ENCODE results near the gene ZNF709. TPM values are rescaled to one million over a fixed set of nuclear protein-coding genes. Genes with fewer than 3 reads are reported as not detected.
"Not testable (repeated sequence)": the region's sequence is repeated elsewhere in the genome, so short reads cannot be mapped to it uniquely, and the experiment has no call there.

The ZNF709 gene
- total and polyA plus RNA-seq, 9 donors: 1.2 to 5.4 (median 2.5) TPM

- DNase-seq; H3K27me3 ChIP-seq (ENCODE audit: control insufficient read depth, insufficient read depth, low read length); H3K27ac ChIP-seq (ENCODE audit: low read length); H3K4me1 ChIP-seq (ENCODE audit: control insufficient read depth, insufficient read depth, low read length); H3K4me3 ChIP-seq (ENCODE audit: low read length): not testable (repeated sequence)
- Histone ChIP-seq H3K36me3 (ENCODE audit: control insufficient read depth, insufficient read depth, low read length) (peaks cover 10% of the 10 kb centered on the region), H3K9me3 (replicated peaks; ENCODE audit: control insufficient read depth, low read depth, low read length) (peaks cover 42% of the 10 kb centered on the region)
- WGBS (ENCODE audit: insufficient coverage): 100% methylated on average over 4 of the region's 6 CpGs
These were observed 20.5 kb downstream of the ZNF709 start for GRCh38 chr19:12464139-12464538.

DNA sequence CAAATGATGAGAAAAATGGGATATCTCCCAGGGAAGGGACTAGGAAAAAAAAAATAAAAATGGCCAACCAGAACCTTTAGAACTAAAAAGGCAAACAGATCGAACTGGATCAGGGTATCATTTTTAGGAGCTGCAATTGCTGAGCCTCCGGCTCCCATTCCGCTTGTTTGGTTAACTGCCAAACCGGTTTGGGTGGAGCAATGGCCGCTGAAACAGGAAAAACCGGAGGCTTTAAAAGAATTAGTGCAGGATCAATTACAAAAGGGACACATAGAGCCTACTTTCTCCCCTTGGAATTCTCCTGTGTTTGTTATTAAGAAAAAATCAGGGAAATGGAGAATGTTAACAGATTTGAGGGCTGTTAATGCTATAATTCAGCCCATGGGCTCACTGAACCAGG is 31.1 kb downstream of the ZNF709 start:
- H3K36me3 ChIP-seq (ENCODE audit: control insufficient read depth, insufficient read depth, low read length): no peaks in the 10 kb centered on the region
- H3K27me3 ChIP-seq (ENCODE audit: control insufficient read depth, insufficient read depth, low read length): no peaks in the 10 kb centered on the region
- DNase-seq: no peak
- WGBS (ENCODE audit: insufficient coverage): 67% methylated on average over 1 of the region's 6 CpGs
- peaks cover 42% of the 10 kb centered on the region for H3K9me3 ChIP-seq (replicated peaks; ENCODE audit: control insufficient read depth, low read depth, low read length)
- H3K27ac ChIP-seq (ENCODE audit: low read length): no peak overlapping the region
- no peak overlapping the region for H3K4me3 ChIP-seq (ENCODE audit: low read length)
- H3K4me1 ChIP-seq (ENCODE audit: control insufficient read depth, insufficient read depth, low read length): no peaks in the 10 kb centered on the region

DNA sequence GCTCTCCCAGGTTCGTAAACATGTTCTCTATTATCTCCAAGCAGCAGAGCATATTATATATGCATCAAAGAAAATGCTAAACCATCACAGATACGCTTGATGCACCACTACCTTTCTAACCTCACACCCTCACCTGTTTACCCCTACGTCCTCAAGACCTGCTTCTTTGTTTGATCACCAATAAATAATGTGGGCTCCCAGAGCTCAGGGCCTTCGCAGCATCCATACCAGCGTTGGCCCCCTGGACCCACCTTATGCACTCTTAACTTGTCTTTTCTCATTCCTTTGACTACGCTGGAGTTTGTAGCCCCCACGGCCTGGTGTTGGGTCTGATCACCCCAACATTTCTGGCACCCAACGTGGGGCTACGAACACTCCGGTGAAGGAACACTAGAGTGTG is 33.8 kb downstream of the ZNF709 start:
- H3K4me1 ChIP-seq (ENCODE audit: control insufficient read depth, insufficient read depth, low read length): no peaks in the 10 kb centered on the region
- H3K27ac ChIP-seq (ENCODE audit: low read length): no peak overlapping the region
- no peak for DNase-seq
- H3K4me3 ChIP-seq (ENCODE audit: low read length): no peak overlapping the region
- 97% methylated on average over 7 of the region's 10 CpGs for WGBS (ENCODE audit: insufficient coverage)
- H3K36me3 ChIP-seq (ENCODE audit: control insufficient read depth, insufficient read depth, low read length): no peaks in the 10 kb centered on the region
- H3K9me3 ChIP-seq (replicated peaks; ENCODE audit: control insufficient read depth, low read depth, low read length): peaks cover 50% of the 10 kb centered on the region
- H3K27me3 ChIP-seq (ENCODE audit: control insufficient read depth, insufficient read depth, low read length): no peaks in the 10 kb centered on the region

DNA sequence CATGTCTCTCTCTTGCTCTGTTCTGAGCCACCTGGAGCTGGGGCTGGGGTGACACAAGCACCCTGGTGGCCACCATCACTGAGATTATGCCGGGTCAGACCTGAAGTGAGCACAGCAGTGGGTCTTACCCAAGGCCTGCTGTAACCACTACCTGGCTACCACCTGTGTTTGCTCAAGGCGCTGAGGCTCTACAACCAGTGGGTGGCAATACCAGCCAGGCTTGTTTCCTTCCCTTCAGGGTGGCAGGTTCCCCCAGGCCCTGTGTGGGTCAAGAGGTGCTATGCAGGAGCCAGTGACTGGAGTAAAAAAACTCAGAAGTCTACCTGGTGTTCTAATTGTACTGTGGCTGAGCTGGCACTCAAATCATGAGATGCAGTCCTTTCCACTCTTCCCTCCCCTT is 35.8 kb downstream of the ZNF709 start:
- WGBS (ENCODE audit: insufficient coverage): 30% methylated on average over 1 of the region's 2 CpGs
- DNase-seq: no peak
- H3K36me3 ChIP-seq (ENCODE audit: control insufficient read depth, insufficient read depth, low read length): no peaks in the 10 kb centered on the region
- H3K4me1 ChIP-seq (ENCODE audit: control insufficient read depth, insufficient read depth, low read length): no peaks in the 10 kb centered on the region
- H3K27ac ChIP-seq (ENCODE audit: low read length): no peak overlapping the region
- H3K9me3 ChIP-seq (replicated peaks; ENCODE audit: control insufficient read depth, low read depth, low read length): peaks cover 49% of the 10 kb centered on the region
- H3K4me3 ChIP-seq (ENCODE audit: low read length): no peak overlapping the region
- no peaks in the 10 kb centered on the region for H3K27me3 ChIP-seq (ENCODE audit: control insufficient read depth, insufficient read depth, low read length)

- under 1% methylated on average over 37 of the region's 59 CpGs for WGBS (ENCODE audit: insufficient coverage)
- Histone ChIP-seq H3K27ac (ENCODE audit: low read length) (peak within 1 kb of the TSS; percentile 89), H3K4me1 (ENCODE audit: control insufficient read depth, insufficient read depth, low read length) (peaks cover 7% of the 10 kb centered on the region), H3K36me3 (ENCODE audit: control insufficient read depth, insufficient read depth, low read length) (no peaks in the 10 kb centered on the region), H3K4me3 (ENCODE audit: low read length) (peak within 1 kb of the TSS; percentile 78), H3K27me3 (ENCODE audit: control insufficient read depth, insufficient read depth, low read length) (no peaks in the 10 kb centered on the region), H3K9me3 (replicated peaks; ENCODE audit: control insufficient read depth, low read depth, low read length) (peaks cover 5% of the 10 kb centered on the region)
- DNase-seq: peak; percentile 99
These were observed 43.9 kb downstream of the ZNF709 start, which contains the start of gene ZNF443 for GRCh38 chr19:12440541-12441316. TSS of gene ZNF443 (minus strand) at chr19:12441021. CDS start at chr19:12440914, 107 bp downstream.

- H3K27me3 ChIP-seq (ENCODE audit: control insufficient read depth, insufficient read depth, low read length); H3K9me3 ChIP-seq (replicated peaks; ENCODE audit: control insufficient read depth, low read depth, low read length); H3K36me3 ChIP-seq (ENCODE audit: control insufficient read depth, insufficient read depth, low read length); H3K4me1 ChIP-seq (ENCODE audit: control insufficient read depth, insufficient read depth, low read length): not testable (repeated sequence)
- Histone ChIP-seq H3K4me3 (ENCODE audit: low read length) (peak overlapping the region; percentile 78), H3K27ac (ENCODE audit: low read length) (peak overlapping the region; percentile 78)
- peak; percentile 6 for DNase-seq
- WGBS (ENCODE audit: insufficient coverage): 1% methylated on average over 15 of the region's 28 CpGs
These were observed 44.7 kb downstream of the ZNF709 start for GRCh38 chr19:12439686-12440540.

DNA sequence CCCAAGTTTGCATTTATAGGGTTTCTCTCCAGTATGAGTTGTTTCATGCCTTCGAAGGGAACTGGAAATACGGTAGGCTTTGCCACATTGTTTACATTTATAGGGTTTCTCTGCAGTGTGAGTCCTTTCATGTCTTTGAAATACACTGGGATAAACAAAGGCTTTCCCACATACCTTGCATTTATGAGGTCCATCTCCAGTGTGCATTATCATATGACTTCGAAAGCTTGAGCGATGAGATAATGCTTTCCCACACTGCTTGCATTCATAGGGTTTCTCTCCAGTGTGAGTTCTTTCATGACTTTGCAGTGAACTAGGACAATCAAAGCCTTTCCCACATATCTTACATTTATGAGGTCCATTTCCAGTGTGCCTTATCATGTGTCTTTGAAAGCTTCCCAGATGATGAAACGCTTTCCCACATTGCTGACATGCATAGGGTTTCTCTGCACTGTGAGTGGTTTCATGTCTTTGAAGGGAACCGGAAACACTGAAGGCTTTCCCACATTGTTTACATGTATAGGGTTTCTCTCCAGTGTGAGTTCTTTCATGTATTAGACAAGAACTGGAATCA is 53.8 kb downstream of the ZNF709 start:
- 100% methylated on average over 2 of the region's 6 CpGs for WGBS (ENCODE audit: insufficient coverage)
- not testable (repeated sequence) for DNase-seq; H3K9me3 ChIP-seq (replicated peaks; ENCODE audit: control insufficient read depth, low read depth, low read length); H3K27ac ChIP-seq (ENCODE audit: low read length); H3K4me1 ChIP-seq (ENCODE audit: control insufficient read depth, insufficient read depth, low read length); H3K27me3 ChIP-seq (ENCODE audit: control insufficient read depth, insufficient read depth, low read length); H3K4me3 ChIP-seq (ENCODE audit: low read length); H3K36me3 ChIP-seq (ENCODE audit: control insufficient read depth, insufficient read depth, low read length)

DNA sequence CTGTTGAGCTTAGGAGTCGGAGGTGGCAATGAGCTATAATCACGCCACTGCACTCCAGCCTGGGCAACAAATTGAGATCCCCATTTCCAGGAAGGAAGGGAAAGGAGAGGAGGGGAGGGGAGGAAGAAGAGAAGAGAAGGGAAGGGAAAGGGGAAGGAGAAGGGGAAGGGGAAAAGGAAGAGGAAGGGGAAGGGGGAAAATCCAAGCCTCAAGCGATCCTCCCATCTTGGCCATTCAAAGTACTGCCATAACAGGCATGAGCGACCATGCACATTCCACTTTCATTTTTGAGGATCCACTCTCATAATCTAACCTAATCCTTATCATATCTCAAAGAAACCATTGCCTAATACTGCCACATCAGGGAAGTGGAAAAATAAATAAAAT is 58.7 kb downstream of the ZNF709 start:
- peaks cover 5% of the 10 kb centered on the region for H3K36me3 ChIP-seq (ENCODE audit: control insufficient read depth, insufficient read depth, low read length)
- no peak overlapping the region for H3K4me3 ChIP-seq (ENCODE audit: low read length)
- peaks cover 7% of the 10 kb centered on the region for H3K9me3 ChIP-seq (replicated peaks; ENCODE audit: control insufficient read depth, low read depth, low read length)
- H3K4me1 ChIP-seq (ENCODE audit: control insufficient read depth, insufficient read depth, low read length): no peaks in the 10 kb centered on the region
- no peaks in the 10 kb centered on the region for H3K27me3 ChIP-seq (ENCODE audit: control insufficient read depth, insufficient read depth, low read length)
- no peak for DNase-seq
- no CpG with 5 or more reads among the region's 4 CpGs for WGBS (ENCODE audit: insufficient coverage)
- no peak overlapping the region for H3K27ac ChIP-seq (ENCODE audit: low read length)

DNA sequence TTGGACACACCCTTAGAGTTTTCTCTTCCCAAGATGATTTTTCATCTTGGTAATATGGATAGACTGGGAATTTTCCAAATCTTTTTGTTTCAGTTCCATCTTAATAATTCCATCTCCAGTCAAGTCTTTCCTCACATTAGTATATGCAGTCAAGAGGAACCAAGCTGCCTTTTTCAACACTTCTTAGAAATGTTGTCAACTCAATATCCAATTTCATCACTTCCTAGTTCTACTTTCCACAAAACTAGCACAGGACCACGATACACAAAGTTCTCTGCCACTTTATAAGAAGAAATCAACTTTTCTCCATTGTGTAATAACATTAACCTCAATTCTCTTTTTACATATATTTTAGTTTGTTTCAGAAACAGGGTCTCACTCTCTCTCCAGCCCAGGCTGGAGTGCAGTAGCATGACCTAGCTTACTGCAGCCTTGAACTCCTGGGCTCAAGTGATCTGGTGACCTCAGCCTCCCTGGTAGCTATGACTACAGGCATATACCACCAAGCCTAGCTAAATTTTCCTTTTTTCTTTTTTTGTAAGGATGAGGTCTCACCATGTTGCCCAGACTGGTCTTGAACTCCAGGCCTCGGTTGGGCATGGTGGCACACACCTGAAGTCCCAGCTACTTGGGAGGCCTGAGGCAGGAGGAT is 59.3 kb downstream of the ZNF709 start:
- DNase-seq: no peak
- Histone ChIP-seq H3K36me3 (ENCODE audit: control insufficient read depth, insufficient read depth, low read length) (no peaks in the 10 kb centered on the region), H3K4me3 (ENCODE audit: low read length) (no peak overlapping the region), H3K4me1 (ENCODE audit: control insufficient read depth, insufficient read depth, low read length) (no peaks in the 10 kb centered on the region), H3K27ac (ENCODE audit: low read length) (no peak overlapping the region), H3K9me3 (replicated peaks; ENCODE audit: control insufficient read depth, low read depth, low read length) (peaks cover 2% of the 10 kb centered on the region), H3K27me3 (ENCODE audit: control insufficient read depth, insufficient read depth, low read length) (no peaks in the 10 kb centered on the region)
- no CpG with 5 or more reads among the region's 2 CpGs for WGBS (ENCODE audit: insufficient coverage)

- not testable (repeated sequence) for H3K27me3 ChIP-seq (ENCODE audit: control insufficient read depth, insufficient read depth, low read length); H3K36me3 ChIP-seq (ENCODE audit: control insufficient read depth, insufficient read depth, low read length); H3K4me3 ChIP-seq (ENCODE audit: low read length)
These were observed 67.3 kb downstream of the ZNF709 start for GRCh38 chr19:12417273-12417672.

More at GRCh38 chr19:12417273-12417672, 67.3 kb downstream of the ZNF709 start:
- H3K4me1 ChIP-seq (ENCODE audit: control insufficient read depth, insufficient read depth, low read length); H3K9me3 ChIP-seq (replicated peaks; ENCODE audit: control insufficient read depth, low read depth, low read length); H3K27ac ChIP-seq (ENCODE audit: low read length); DNase-seq: not testable (repeated sequence)
- 79% methylated on average over 2 of the region's 5 CpGs for WGBS (ENCODE audit: insufficient coverage)

All from muscle of leg (tissue), 11 donors.